Stimulated activated CD4-positive, alpha-beta T cell treated with anti-CD3 and anti-CD28 coated beads, Interleukin-4, amount 100 ng/mL, for 48 hours (primary cell): Measurements from ENCODE around the gene HHAT.

Experiments used
- DNase-seq, 2 donors: peaks; one replicate each; pipeline ENCODE4 v3.0.0-alpha.2; 2020; ENCODE audit warnings: low read depth in 2 of 2

Gene HHAT

DNA sequence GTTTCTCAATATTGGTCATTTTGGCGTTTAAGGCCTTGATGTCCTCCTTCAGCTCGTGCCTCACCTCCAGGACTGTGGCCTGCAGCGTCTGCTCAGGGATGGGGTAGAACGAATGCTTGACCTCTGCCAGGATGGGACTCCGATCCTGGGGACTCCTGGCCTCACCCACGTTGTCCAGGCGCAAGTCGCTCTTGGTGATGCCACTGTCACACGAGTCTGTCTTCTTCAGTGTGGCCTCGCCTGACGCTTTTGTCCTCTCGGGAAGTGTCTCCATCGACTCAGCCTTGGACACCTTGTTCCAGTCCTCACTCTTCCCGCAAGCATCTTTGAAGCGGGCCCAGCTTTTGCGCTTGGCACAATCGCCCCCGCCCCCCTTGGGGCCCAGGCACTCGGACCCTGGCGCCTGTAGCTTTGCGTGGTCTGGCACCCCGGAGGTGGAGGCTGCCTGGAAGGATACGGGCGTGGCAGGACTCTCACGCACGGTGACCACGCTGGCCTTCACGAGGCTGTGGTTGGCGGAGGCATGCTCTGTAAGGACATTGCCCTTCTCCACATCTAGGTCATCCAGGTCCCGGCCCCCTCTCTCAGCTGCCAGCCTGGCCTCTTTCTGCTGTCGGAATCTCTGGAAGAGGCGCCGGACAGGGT, 354.8 kb downstream of the HHAT start:
- DNase-seq, result no peak

DNA sequence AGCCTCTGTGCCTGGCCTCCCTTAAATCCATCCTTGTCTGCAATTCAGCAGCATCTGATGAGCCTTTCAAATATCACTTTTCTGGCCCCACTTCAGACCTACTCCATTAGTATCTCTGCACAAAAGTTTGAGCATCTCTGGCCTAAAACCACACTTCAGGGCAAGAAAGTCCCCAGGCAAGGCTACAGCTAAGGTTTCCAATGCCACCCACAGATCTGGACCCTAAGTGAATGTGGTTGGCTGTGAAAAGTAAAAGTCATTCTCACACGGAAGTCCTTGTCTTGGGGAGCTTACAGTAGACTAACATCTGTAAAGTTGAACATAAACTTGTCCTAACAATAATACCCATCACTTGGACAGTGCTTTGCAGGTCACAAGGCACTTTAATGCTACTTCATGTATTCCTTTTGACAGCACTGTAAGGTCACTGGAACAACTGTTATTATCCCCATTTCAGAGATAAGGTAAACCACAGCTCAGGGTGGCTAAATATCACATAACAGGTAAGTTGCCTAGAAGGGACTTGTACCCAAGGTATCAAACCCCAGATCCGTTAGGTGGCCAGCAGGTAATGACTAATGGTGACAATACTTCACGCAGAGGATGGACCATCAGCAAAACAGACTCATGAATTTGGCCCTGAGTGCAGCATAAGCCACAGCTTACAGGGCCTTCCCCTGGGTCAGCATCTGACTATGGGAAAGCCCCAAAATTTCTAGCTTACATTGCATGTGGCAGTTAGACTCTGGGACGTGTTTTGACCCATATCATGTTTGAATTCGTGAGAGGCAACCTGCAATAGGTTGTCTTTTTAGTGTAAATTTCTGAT, 356.0 kb downstream of the HHAT start:
- no peak for DNase-seq

DNA sequence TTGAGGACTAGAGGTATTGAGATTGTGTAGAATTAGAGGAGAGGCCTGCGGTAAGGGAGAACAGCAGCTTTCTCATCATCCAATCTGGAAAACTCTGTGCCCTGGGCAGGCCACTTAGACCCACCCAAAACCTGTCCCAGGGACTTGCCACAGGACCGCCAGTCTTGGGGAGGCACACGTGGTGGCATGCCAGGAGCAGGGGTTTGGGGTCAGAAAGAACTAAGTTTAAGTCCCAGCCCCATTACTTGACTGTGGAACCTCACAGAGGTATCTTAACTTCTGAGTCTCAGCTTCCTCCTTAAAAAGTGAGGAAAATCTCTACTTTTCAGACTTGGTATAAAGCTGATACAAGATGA, 356.6 kb downstream of the HHAT start:
- DNase-seq, result no peak

DNA sequence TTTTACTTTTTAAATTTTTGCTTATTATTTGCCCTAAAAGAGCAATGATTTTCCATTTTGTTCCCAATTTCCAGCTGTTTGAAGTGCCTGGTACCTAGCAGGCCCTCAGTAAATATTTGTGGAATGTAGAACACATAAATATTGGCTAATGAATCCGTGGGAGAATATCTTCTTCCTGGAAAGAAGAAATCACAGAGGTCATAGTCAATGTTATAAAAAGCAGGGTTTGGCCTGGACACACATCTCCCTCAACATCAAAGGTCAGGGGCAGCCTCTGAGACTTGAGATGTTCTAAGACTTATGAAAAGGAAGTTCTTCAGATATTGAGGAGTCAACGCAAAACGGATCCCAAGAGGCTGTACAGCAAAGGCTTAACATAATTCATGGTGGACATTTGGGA, 358.1 kb downstream of the HHAT start:
- DNase-seq, result no peak

DNA sequence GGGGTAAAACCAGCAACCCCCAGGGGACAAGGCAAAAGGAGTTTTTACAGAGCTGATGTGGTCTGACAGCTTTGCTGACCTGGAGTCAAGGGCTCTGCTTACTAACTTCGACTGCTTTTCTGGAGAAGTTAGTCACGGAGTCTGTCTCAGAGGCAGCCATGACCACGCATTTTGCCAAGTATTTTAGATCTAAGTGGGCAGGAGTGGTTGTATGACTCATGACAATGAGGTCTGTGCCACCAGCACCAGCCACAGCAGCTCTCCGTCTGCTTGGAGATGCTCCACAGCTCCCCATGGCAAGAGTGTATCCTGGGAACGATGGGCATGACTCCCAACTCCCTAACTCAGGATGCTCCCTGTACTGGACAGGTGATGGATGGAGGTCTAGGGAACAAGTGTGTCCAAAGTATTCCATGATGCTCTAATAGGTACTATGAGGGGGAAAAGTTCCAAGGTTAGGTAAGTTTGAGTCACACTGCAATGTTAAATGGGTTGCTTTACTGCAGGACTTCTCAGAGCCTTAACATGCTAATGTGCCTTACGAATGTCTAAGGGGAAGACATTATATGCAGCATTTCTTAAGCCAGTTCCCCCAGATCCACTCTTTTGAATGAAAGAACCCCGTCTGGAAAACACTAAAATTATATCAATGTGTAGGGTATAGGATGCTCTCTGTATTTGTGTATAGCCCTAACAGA, 359.0 kb downstream of the HHAT start:
- no peak for DNase-seq

DNA sequence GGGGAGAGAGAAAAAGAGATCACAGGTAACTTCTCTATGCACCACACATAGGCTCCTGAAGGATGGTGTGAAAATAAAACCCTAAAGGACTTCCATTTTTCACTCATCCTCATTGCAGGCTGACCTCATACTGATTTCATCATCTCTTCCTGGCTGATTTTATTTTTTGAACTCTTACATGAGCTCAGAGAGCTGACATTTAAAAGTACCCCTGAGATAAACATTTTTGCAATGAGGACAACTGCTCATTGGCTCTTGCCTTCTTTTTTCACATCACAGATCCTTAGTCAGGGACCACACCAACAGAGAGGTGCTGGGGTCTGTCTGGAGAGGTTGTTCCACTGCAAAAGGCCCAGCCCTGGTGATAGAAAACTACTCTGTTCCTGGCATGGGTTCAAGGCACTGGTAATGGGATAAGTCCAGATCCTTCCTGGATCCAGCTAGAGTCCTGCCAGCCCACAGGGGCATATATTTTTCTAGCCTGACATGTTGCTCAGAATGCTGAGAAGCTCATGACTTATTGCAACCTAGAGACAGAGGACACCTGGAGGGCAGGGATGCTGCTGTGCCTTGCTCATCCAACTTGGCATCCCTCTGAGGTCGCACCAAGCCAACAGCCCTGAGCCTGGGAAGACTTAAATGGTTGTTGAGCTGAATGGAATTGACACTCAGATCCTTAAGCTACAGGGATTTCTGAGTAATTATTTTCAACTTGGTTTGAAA, 360.0 kb downstream of the HHAT start:
- no peak for DNase-seq

DNA sequence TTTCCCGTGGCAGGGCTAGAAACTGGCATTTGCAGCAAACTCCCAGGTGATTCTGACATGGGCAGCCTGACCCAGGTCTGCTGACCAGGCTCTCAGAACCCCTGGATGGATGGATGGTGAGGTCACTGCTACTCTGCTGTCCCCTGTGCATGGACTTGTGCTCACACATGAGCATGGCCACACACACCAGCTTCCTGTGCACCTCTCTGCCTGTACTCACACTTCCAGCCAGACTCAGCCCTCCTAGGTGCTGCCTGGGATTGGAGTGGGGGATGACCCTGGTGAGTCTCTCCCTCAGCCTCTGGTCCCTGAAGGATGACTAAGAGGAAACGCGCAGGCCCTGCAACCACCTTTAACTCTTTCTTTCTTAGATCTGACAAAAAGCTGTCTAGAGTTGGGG, 361.1 kb downstream of the HHAT start:
- DNase-seq, result no peak

DNA sequence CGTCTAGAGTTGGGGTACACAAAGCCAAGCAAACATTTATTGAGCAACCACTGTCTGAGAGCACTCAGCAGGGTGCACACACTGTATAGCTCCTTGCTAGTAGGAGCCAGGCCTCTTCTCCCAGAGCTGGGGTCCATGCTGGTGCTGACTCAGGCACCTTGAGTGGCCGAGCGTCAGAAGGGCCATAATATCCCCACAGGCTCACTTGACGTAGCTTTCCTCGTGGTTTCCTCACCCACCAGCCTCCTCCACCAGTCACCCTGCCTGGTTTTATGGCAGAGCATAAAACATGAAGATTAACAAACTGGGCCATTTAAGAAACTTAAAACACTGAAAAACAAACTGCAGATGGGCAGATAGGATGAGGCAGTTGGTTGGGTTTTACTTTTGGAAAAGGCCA, 361.5 kb downstream of the HHAT start:
- no peak for DNase-seq

DNA sequence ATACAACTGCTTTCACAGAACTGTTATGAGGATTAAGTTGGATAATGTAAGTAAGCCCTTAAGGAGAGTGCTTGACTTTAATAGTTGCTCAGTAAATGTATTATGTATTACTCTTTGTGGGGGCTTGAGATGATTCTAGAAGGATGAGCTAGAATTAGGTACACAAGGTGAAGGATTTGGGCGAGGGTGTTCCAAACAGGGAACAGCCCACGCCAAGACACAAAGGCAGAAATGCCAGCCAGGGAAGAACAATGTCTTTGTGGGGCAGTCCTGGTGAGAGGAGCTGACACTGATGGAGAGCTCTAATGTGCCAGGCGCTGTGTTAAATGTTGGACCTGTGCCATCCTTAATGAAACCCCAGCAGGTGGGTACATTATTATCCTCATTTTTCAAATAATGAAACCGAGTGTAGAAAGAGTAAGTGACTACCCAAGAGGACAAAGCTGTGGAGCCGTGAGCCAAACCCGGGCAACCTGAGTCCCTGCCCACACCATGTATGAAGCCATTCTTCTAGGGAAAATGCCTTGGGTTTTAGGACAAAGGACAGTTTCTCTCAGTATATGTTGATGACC, 362.4 kb downstream of the HHAT start:
- DNase-seq, result no peak

DNA sequence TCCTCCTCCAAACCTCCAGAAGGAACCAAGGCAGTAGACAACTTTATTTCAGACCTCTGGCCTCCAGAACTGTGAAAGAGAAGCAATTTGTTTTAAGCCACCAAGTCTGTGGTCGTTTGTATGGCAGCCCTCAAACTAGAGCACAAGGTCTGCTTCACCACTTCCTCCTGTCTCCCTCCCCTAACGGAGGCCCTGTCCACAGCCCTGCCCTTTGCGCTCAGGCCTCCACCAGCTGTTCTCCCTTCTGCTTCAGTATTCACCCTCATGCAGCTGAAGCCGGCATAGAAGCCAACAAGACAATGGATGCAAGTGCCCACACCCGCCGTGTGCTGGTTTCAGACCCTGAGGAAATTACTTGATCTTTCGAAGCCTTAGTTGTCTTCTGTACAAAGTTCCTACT, 364.1 kb downstream of the HHAT start:
- no peak for DNase-seq

DNA sequence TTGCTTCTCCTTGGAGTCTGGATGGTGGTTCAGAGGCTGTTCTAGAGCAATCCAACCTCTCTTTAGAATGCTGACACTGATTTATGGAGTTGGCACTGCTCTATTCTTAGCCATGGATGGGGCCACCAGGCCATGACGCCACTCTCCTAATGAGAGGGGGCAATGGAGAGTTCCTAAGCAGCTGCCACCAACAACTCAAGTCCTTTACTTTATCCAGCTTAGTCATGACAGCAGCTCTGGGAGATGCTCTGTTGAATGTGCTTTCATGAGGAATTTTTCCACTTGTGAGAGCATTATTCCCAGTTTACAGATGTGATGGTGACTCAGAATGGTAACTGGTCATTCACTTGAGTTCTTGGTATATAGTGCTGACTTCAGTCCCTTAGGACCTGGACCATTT, 366.3 kb downstream of the HHAT start:
- DNase-seq, result no peak

DNA sequence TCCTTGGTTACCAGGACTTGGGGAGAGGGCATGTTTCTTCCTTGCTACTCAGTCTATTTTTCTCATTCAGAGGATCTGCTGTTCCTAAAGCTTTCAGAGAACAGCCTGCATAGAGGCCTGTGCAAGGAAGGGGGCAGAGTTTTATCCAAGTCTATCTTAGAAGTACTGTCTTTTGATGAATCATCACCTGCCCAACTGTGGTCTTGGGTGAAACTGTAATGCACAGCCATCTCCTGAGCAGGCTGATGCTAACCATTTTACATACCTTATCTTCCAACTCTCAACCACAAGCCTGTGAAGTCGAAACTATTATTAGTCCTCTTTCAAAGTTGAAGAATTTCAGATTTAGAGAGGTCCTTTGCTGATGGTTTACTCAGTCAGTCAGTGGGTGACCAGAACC, 368.0 kb downstream of the HHAT start:
- no peak for DNase-seq

DNA sequence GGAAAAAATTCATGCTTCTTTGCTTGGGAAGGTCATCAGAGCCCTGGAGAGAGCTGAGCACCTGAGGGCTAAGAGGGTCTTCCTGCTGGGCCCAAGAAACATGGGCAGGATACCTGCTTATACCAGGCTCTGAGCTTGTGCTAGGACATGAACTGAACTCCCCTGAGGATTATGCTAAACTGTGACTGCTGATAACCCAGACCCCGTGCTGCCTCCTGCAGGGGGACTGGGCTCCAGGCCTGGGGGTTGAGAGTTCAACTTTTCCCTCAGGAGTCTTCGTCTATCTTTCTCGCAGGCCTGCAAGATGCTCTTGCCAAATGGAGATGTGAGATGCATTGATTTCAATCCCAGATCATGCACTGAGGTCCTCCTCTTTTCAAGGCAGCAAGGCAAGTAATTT, 368.5 kb downstream of the HHAT start:
- DNase-seq, result no peak

DNA sequence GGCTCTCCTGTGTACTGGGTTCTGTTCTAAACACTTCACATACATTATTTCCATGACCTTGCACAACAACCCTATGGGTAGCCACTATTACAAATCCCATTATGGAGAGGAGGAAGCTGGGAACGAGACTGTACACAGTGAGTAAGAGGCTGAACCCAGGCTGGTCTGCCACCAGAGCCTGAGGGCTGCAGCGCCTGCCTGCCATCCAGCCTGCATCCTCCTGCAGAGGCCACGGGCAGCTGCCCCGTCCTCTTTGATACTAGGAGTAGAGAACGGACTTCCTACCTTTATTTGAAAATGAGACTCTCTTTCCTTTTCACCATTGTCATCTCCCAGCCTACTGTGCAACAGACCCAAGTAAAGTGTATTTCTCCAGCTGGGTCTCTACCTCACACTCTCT, 370.0 kb downstream of the HHAT start:
- no peak for DNase-seq

DNA sequence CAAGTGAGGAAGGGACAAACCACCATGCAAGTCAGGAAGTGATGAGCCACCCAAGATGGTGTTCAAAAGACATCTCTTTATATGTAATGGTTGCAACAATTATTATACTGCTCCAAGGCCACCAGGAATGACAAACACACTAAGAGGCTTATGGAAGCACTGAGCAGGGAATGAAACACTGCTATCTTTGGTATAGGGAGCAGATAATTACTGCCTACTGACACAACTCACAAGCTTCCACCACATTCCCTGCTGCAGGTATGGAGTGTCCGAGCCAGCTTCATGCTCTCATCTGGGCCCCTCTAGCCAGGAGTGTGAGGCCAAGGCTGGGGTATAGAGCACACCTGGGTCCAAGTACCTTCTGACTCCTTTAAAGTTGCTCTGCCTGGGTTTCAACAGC, 371.4 kb downstream of the HHAT start:
- no peak for DNase-seq

DNA sequence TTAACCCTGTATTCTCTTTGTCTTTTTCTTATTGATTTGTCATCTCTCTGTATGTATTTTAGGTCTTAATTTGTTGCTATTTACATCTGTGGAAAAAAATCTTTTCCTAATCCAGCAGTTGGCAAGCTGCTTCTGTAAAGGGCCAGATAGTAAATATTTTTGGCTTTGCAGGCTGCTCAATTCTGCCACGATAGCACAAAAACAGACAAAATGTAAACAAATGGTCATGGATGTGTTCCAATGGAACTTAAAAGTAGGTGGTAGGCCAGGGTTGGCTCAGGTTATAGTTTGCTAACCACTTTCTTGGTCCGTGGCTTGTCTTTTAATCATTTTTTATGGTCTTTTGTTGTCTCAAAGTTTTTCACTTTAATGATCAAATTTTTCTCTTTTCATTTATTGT, 371.8 kb downstream of the HHAT start:
- no peak for DNase-seq

DNA sequence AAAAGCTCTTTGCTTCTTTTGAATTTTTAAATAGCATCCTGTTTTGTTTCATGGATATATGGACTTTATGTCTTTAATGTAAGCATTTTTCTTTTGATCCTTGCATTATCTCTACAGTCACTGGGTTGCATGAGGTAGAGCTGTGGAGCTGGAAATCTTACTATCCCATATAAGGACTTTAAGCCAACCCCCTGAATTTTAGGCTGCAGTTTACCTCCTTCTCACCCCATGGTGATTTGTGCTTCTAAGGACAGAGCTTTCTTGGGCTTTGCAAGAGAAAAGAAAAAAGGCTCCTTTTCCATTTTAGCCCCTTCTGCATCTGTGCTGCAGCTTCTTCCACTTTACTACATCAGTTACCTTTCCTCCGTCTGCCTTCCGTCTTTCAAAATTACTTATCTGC, 373.8 kb downstream of the HHAT start:
- no peak for DNase-seq

DNA sequence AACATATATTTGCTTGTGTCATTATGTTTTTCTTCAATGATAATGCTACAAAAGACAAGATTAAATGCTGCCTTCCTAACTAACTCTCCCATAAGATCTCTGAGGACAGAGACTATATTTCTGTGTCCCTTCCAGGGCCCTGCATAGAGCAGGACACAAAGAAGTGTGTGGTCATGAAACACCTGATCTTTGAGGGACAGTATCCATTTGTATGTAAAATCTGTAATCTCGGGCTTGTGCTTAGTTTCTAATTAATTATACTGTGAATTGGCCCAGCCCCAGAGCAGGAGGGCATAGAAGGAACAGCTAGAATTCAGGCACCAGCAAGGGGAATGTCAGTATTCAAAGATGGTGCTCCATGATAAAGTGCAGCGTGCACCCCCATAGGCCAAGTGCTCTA, 374.9 kb downstream of the HHAT start:
- no peak for DNase-seq

DNA sequence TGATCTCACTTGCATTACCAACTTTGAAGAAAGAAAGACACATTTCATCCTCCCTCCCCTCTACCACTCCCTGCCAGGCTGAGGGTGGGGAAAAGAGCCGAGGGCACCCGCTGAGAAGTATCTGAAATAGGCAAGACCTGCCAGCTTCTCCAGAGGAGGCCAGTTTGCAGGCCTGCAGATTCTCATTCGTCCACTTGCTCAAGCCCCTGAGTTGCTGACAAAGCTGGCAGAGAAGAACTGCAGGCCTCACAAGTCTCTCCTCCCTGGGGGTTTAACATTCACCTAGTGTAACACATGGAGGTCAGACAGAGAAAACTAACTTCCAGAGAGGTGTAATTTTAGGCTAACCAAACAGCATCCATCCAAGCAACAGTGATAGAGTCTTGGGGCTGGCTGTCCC, 376.4 kb downstream of the HHAT start:
- DNase-seq, result no peak

DNA sequence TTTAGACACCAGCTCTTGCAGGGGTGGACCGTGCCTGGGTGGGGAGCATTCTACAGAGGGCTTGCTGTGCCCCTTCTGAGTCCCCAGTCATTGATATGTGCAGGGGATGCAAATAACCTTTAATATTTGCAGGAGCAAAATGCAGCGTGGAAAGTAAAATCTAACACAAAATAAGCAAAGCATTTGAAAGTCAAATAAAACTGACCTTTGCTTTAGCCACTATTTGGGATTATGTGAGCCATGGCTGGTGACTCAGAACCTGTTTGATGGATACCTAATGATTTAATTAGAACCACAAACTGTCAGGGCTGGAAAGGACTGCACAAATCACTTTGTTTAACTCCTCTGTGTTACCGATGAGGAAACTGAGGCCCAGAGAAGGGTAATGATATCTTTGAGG, 377.5 kb downstream of the HHAT start:
- DNase-seq, result no peak

DNA sequence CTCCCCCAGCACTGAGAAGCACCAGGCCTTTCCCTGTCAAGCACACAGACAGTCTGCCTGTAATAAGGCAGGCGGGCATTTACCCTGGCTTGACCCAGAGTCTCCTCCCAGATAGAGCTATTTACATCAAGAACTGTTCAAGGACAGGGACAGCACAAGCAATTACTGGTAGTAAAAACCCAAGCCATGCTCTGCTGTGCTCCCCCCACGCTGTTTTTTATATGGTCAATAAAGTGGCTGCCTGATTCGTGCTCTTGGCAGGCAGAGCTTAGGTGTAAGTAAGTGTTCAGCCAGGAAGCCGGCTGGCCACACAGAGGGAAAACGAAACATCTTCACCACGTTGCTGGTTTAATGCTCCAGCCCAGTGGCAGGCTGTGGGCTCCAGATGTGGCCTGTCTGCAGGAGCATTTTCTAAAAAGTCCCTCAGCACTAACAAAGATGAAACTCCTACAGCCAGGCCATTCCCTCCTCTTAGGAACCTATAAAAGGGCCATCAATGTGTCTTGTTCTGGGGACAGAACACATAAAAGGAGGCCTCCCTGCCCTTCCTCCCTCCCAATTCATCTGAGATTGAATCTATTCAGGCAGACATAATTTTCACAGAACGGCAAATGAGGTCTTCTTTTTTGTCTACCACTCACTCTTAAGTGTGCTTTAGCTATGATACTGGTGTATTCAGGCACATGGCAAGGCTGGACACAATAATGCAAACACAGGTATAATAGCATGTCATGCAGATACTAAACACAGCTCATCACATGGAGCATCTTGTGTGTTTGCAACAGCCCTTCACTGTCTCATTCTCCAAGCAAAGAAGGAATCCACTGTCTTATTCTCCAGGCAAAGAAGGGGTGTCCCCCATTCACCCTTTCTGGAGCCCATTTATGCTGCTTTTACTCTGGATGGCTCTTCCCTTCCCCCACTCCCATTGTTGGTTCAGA, 378.9 kb downstream of the HHAT start:
- DNase-seq, result no peak
